Panc1 (cell line): ENCODE data around the gene BMP10. TPM values are rescaled to one million over a fixed set of nuclear protein-coding genes. Genes with fewer than 3 reads are reported as not detected.

Experiments
- ATAC-seq: fragments of 200-7000 bp; cut with Tn5 transposase; 2 replicates; pipeline ENCODE4 v1.9.1; 2020; ENCODE audit warnings: mild to moderate bottlenecking, moderate library complexity
- BruUV-seq: library from RNA; stranded (reverse); fragments of 400-500 nt; replicated peaks from 2 replicates; lab custom pipeline; 2021; lab: Mats Ljungman, UMichigan
- CTCF ChIA-PET: fragments of 300-600 bp; sonication (Branson Sonifier 250); formaldehyde crosslinking; loops from one replicate; lab custom pipeline; 2022; ENCODE audit warnings: antibody characterized with exemption; lab: Charles Lee
- POLR2A ChIA-PET: fragments of 300-600 bp; sonication (Branson Sonifier 250); formaldehyde crosslinking; loops from one replicate; lab custom pipeline; 2022; ENCODE audit warnings: antibody characterized with exemption; lab: Charles Lee
- DNase-seq: peaks from one replicate; pipeline ENCODE4 v3.0.0-alpha.2; 2010; ENCODE audit warnings: low read depth, low spot score
- H3K27ac ChIP-seq: 2 replicates; pipeline ENCODE4 v1.5.1; 2011; ENCODE audit warnings: mild to moderate bottlenecking, low read length, inconsistent platforms
- H3K27me3 ChIP-seq: fragments of 200-500 bp; sonication (Bioruptor generic); 2 replicates; pipeline ENCODE4 v1.6.0; 2014; ENCODE audit warnings: low read length, inconsistent platforms; ENCODE audit not compliant: control insufficient read depth, insufficient read depth
- H3K36me3 ChIP-seq: fragments of 200-500 bp; sonication (Bioruptor generic); 2 replicates; pipeline ENCODE4 v1.5.1; 2014; ENCODE audit warnings: inconsistent platforms, mild to moderate bottlenecking, low read length, moderate library complexity; ENCODE audit not compliant: control insufficient read depth, insufficient read depth
- H3K4me1 ChIP-seq: 2 replicates; pipeline ENCODE4 v1.5.1; 2011; ENCODE audit warnings: inconsistent platforms, mild to moderate bottlenecking, low read length, moderate library complexity; ENCODE audit not compliant: control insufficient read depth, insufficient read depth
- H3K4me3 ChIP-seq, 2 experiments: 2 replicates each; pipeline ENCODE4 v1.5.1; 2011 to 2012; ENCODE audit warnings: low read depth in 2 of 2, low read length in 2 of 2, mild to moderate bottlenecking in 2 of 2, inconsistent platforms in 1 of 2, moderate library complexity in 1 of 2
- H3K9me3 ChIP-seq: fragments of 200-500 bp; sonication (Bioruptor generic); 2 replicates; pipeline ENCODE4 v1.5.1; 2014; ENCODE audit warnings: low read depth, mild to moderate bottlenecking, inconsistent platforms, low read length, moderate library complexity; ENCODE audit not compliant: control insufficient read depth, insufficient read depth
- CTCF ChIP-seq: fragments of 450-650 bp; IDR thresholded peaks from 2 replicates; pipeline ENCODE4 v1.5.1; 2017; ENCODE audit warnings: mild to moderate bottlenecking
- POLR2AphosphoS5 ChIP-seq: IDR thresholded peaks from 2 replicates; pipeline ENCODE4 v1.6.1; 2012; ENCODE audit warnings: mild to moderate bottlenecking, low read depth, low read length, moderate library complexity
- REST ChIP-seq, 2 experiments: IDR thresholded peaks; 2 replicates each; pipeline ENCODE4 v1.6.1; 2011 to 2012; ENCODE audit warnings: low read depth in 2 of 2, control low read depth in 1 of 2, low read length in 1 of 2, mild to moderate bottlenecking in 1 of 2, moderate library complexity in 1 of 2; ENCODE audit not compliant: insufficient read depth in 1 of 2
- SIN3A ChIP-seq: IDR thresholded peaks from 2 replicates; pipeline ENCODE4 v1.6.1; 2012; ENCODE audit warnings: low read depth, mild to moderate bottlenecking, low read length, moderate library complexity, borderline replicate concordance; ENCODE audit not compliant: insufficient read depth
- TCF7L2 ChIP-seq: IDR thresholded peaks from 2 replicates; pipeline ENCODE4 v1.6.1; 2011; ENCODE audit warnings: mild to moderate bottlenecking, low read depth, low read length, inconsistent platforms
- in situ Hi-C: cut with HindIII; loops from 2 replicates; pipeline ENCODE4 v1.10.0; 2016; ENCODE audit warnings: low sequenced_read_pairs, low pct_unique_long_range_greater_than_20kb
- intact Hi-C: fragments of 100-400 bp; cut with micrococcal nuclease; formaldehyde crosslinking; loops from one replicate; pipeline ENCODE4 v1.10.0; 2022; ENCODE audit not compliant: unreplicated experiment
- total RNA-seq: library from RNA; stranded (reverse); gene quantifications from one replicate; pipeline ENCODE4 v1.2.1, GENCODE V29; 2021; ENCODE audit not compliant: unreplicated experiment

Gene BMP10
- total RNA-seq, 1 experiment from 2014 or later, result not detected

- H3K36me3 ChIP-seq, result no peaks in the 10 kb centered on the region
- CTCF ChIA-PET, result no interaction called here
- DNase-seq, result no peak
- H3K27me3 ChIP-seq, result peaks cover 18% of the 10 kb centered on the region
- H3K4me3 ChIP-seq, result no peak overlapping the region
- intact Hi-C loops (no loop called here), in situ Hi-C loops (no loop called here)
- H3K9me3 ChIP-seq, result no peaks in the 10 kb centered on the region
- H3K27ac ChIP-seq, result no peak overlapping the region
- ATAC-seq, result no peak
- no TSS peak for BruUV-seq
- TF ChIP-seq REST (IDR thresholded peaks at IDR 0.05; ENCODE audit: insufficient read depth in 1 of 2, low read depth in 2 of 2, low read length in 1 of 2) (no peak), CTCF (no peak), SIN3A (no peak), TCF7L2 (no peak), POLR2AphosphoS5 (no peak)
- H3K4me1 ChIP-seq, result no peaks in the 10 kb centered on the region
- POLR2A ChIA-PET, result no interaction called here
Observed at GRCh38 chr2:68862889-68863288, 8.3 kb downstream of the BMP10 start.

GRCh38 chr2:68861330-68861729, 9.9 kb downstream of the BMP10 start:
- ChIA-PET CTCF (no interaction called here), POLR2A (no interaction called here)
- BruUV-seq, result no TSS peak
- Histone ChIP-seq H3K4me1 (no peaks in the 10 kb centered on the region), H3K36me3 (no peaks in the 10 kb centered on the region), H3K9me3 (no peaks in the 10 kb centered on the region), H3K27ac (no peak overlapping the region), H3K4me3 (no peak overlapping the region), H3K27me3 (peaks cover 29% of the 10 kb centered on the region)
- in situ Hi-C loops, result no loop called here
- intact Hi-C loops, result no loop called here
- TF ChIP-seq POLR2AphosphoS5, result no peak
- TF ChIP-seq SIN3A, result no peak
- no peak for TF ChIP-seq REST (IDR thresholded peaks at IDR 0.05; ENCODE audit: insufficient read depth in 1 of 2, low read depth in 2 of 2, low read length in 1 of 2)
- TF ChIP-seq TCF7L2, result no peak
- TF ChIP-seq CTCF, result no peak
- ATAC-seq (no peak), DNase-seq (no peak)
